ENCODE data around the gene GRIK1.
"Not testable (repeated sequence)": the region's sequence is repeated elsewhere in the genome, so short reads cannot be mapped to it uniquely, and the experiment has no call there.

Gene GRIK1

GRCh38 chr21:29606613-29607012, 333.2 kb downstream of the GRIK1 start:
- DNase-seq (ENCODE audit: low read depth): no peak

GRCh38 chr21:29605219-29605618, 334.6 kb downstream of the GRIK1 start:
- DNase-seq (ENCODE audit: low read depth): not testable (repeated sequence)

- DNase-seq (ENCODE audit: low read depth): no peak
Observed at GRCh38 chr21:29604076-29604475, 335.7 kb downstream of the GRIK1 start.

DNA sequence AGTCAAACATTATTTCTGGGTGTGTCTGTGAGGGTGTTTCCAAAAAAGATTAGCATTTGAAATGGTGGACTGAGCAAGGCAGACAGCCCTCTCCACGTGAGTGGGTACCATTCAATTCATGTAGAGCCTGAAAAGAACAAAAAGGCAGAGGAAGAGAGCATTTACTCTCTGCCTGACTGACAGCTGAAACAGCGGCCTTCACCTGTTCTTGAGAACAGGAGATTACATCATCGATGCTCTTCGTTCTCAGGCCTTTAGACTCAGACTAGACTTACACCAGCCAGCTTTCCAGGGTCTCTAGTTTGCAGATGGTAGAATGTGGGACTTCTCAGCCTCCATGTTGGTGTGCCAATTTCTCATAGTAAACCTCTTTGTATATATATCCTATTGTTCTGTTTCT, 338.7 kb downstream of the GRIK1 start:
- no peak for DNase-seq (ENCODE audit: low read depth)

DNA sequence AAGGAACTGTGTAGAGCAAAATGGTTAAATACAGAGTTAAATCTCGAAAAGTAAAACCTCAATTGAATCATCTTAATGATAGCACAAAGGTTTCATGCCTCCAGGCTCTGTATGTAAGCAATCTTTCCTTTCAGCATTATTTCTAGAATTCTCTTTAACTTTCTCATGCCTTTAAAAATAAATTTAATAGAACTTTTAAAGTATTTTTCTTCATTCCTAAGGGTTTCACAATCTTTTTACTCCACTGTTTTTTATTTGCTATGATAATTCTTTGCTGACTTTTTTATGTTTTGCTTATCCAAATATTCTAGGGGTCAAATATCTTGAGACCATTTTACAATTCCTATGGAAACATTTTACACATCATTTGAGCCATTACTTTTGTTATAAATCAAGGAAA, 353.1 kb downstream of the GRIK1 start:
- DNase-seq (ENCODE audit: low read depth): no peak

- DNase-seq (ENCODE audit: low read depth): no peak
Observed at GRCh38 chr21:29585462-29585861, 354.3 kb downstream of the GRIK1 start.

- no peak for DNase-seq (ENCODE audit: low read depth)
Observed at GRCh38 chr21:29583424-29583924, 356.3 kb downstream of the GRIK1 start.

GRCh38 chr21:29582855-29583254, 356.9 kb downstream of the GRIK1 start:
- no peak for DNase-seq (ENCODE audit: low read depth)

DNA sequence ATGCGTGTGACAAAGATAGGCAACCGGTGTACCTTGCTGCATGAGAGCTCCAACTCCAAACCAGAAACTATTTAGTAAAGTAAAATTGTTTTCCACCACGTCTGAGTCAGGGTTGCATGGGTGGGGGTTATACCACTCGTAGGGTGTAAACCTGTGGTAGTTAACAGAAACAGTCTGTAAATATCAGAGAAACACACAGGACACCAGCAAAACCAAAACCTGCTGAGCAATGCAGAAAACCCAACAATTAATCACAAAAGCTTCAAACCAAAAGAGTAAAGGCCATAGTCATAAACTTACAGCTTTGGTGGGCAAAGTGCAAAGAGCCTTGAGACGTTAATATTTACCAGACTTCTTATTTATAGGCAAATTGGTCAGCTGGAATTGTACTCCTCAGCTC, 358.4 kb downstream of the GRIK1 start:
- no peak for DNase-seq (ENCODE audit: low read depth)

DNA sequence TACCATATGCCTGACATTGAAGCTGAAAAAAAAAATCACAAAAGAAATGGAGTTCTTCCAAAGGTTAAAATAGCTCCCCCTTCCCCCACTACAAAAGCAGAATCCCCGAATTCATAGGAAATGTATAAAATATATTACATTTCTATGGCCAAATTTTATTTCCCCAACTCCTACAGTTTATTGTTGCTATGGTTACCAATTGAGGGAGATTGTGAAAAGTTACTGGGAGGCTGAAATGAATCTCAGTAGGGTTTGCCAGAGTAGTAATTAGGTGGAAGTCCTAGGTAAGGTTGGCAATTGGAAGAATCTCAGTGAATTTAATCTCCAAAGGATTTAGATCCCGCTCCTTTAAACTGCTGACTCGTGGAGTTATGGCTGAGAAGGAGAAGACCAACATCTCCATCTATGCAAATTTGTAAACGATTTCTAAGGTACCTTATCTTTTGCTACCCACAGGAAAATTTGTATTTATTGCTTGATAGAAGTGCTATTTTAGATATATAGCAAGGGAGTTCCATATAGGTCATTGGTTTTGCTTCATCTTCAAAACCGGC, 359.0 kb downstream of the GRIK1 start:
- DNase-seq (ENCODE audit: low read depth): no peak

DNA sequence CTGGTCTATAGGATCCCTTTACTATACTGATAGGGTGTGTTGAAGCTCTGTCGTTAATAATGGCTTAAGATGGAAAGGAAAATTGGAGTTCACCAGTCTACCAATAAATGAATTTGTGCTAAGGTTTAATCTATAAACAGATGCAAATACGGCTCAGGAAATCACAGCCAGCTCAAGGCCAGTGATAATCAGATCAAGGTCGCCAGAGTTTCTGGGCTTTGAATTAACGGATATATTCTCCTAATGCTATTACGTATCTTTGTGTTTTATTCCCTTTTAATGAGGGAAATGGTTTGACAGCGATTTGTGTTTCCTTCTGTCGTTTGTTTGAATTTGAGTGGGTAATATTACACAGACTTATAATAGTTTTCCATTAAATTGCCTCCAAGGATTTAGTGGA, 361.5 kb downstream of the GRIK1 start:
- DNase-seq (ENCODE audit: low read depth): no peak

DNA sequence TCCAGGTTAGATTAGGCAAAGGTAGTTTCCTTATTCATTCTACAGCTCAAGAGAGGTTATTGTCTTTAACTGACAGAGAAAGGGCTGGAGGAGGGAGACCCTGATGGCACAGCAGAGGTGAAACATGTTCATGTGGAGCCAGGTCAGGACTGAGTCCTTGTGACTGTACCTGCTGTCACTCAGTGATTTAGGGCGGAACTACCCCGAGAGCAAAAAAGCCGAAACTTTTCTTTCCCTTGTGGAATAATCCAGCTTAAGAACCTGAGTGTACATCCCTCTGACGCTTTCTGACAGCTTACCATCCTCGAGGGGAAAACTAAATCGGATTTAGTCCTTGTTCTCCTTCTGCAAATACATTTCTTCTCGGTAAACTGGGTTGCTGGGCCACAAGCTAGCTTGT, 367.8 kb downstream of the GRIK1 start:
- DNase-seq (ENCODE audit: low read depth): no peak

GRCh38 chr21:29568020-29568697, 371.6 kb downstream of the GRIK1 start:
- DNase-seq (ENCODE audit: low read depth): no peak

DNA sequence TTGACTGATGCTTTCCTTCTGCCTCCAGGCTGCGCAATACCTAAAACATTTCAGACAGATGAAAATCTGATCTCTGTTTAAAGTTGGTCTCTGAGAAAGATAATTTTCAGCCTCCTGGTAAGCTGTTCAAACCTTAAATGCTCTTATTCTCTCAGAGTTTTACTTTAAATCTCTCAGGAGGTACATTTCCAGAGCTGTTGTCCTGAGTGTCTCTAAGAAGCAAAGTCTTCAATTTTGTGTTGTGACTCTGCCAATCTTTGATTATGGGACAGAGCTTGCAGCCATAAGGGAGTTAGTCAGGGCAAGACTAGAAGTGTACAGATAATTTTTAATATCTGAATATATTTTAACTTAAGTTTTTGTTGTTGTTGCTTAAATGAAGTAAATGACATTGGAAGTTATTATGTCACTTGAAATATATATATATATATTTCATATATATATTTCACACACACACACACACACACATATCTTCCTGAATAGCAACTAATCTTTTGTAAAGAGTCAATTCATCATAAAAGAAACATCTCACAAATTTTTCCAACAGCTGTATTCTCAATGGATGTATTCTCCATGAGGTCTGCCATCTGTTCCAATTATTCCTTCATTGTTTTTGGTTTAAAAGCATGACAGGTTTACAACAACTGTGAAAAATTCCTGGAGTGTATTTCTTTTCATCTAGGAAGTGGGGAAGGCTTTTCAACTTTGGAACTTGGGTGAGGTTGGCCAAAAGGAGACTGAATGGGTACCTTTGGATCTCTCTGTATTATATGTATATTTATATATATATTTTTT, 381.7 kb downstream of the GRIK1 start:
- DNase-seq (ENCODE audit: low read depth): no peak

DNA sequence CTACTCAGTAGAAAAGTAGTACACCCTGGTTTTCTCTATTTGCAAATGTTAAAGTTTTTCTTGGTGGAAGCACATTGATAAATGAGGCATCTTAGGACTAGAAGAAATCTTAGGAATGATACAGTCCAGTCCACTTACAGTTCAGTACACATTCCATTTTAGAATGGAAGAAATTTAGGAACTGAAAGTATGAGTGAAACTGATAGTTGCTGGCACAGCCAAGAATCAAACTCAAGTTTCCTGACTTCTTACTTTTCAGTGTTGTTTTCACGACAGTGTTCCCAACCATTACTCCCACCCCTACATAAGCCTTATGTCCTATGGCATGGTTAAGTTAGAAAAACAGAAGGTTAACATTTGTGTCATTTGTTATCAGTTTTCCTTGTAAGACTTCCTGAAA, 382.6 kb downstream of the GRIK1 start:
- DNase-seq (ENCODE audit: low read depth): no peak

DNA sequence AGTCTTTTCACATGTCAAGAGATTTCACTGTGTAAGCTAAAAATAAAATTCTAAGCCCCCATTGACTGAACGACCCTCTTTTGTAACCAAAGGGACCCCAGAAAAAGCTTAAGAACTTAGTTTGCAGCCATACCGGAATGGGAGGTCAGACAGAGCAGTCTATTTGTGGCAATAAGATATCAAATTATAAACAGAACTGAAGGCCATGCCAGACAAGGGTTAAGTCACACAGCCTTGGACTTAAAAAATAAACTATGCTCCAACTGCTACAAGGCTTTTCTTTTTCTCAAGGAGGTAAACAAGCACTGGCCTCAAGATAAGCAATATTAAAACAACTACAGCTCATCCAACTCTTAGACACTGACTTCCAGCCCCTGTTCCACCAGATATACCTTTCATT, 384.2 kb downstream of the GRIK1 start:
- no peak for DNase-seq (ENCODE audit: low read depth)

DNA sequence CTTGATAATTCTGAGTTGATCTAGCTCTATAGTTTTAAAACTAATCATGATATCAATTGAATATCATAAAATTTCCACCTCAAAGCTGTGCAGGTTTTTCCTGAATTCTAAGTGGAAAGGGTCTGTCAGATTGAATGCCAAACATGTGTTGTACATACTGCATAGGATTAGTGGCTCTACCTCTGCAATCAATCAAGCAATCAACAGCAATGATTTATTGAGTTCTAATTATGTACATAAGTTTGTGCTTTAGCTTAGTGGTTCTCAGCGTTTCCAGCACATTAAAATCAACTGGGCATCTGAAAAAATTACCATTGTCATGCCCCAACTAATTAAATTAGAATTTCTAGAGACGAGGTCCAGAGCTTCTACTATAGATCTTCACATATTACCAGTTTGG, 389.6 kb downstream of the GRIK1 start:
- no peak for DNase-seq (ENCODE audit: low read depth)

DNA sequence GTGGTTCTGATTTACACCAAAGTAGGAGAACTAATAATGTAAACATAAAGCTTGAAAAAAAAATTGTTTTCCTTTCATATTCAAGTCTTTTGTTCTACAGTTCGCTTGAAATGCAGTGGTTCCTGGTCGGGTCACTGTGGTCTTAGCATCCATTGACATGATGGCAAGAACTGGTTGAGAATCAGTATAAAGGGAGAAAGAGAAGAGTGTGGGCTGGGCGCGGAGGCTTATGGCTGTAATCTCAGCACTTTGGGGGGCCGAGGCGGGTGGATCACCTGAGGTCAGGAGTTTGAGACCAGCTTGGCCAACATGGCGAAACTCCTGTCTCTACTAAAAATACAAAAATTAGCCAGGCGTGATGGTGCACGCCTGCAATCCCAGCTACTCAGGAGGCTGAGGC, 390.2 kb downstream of the GRIK1 start:
- DNase-seq (ENCODE audit: low read depth): no peak

DNA sequence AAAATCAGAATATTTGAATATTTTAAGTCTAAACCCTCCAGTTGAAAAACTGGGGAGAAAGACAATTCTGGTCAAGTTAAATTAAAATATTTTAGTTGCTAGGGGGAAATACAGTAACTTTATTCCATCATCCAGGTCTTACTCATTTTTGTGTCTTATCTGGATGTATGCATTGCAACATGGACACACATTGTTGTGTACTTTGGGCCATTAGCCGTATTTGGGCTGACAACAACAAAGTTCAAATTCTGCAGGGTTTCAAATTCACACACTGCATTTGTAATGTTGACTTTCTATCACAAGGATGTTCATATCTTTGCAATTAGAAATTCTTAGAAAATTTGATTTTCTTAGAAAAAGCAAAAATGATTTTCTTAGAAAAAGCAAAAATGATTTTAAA, 391.8 kb downstream of the GRIK1 start:
- DNase-seq (ENCODE audit: low read depth): no peak

GRCh38 chr21:29546071-29546470, 393.7 kb downstream of the GRIK1 start:
- DNase-seq (ENCODE audit: low read depth): no peak

DNA sequence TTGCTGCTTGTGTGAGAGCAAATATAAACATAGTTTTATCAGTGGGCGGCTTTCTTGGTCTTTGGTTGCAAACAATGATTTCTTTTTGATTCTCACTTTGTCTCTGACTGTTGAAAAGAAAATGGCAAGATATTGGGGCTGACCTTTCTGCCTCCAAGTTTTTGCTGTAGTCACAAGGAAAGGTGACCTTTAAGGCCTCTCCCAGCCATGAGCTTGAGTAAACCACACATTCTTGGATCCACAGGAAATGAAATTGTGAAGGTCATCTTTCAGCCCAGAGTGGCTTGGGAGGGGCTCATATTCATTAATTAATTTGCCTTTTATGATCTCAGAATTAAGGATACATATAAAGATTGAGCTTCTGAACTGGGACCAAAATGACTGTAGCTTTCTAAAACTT, 399.5 kb downstream of the GRIK1 start:
- no peak for DNase-seq (ENCODE audit: low read depth)

GRCh38 chr21:29538115-29538514, 401.7 kb downstream of the GRIK1 start:
- no peak for DNase-seq (ENCODE audit: low read depth)

DNA sequence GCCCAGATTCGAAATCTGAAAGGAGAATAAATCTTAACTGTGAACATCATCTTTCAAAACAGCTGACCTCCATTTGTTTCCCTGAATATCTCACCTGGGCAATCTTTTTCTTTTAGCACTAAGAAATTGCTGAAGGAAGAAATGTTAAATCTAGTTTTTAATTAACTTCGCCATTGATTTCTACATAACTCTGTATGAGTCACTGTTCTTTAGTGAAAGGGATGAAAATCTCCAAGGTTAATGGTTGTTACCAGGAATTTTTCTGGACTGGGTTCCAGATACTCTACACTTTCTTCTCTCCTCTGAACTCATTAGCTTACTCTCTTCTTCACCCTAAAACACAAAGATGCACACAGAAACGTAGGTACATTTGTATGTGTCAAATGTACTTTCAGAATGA, 405.3 kb downstream of the GRIK1 start:
- no peak for DNase-seq (ENCODE audit: low read depth)
